HG03039 (cell line): ENCODE data around the gene PIBF1.
"Not testable (repeated sequence)": the region's sequence is repeated elsewhere in the genome, so short reads cannot be mapped to it uniquely, and the experiment has no call there.

Source experiments
- ATAC-seq: cut with Tn5 transposase; IDR thresholded peaks from one replicate; pipeline ENCODE4 v1.9.1; 2021; ENCODE audit warnings: mild to moderate bottlenecking, moderate library complexity; ENCODE audit not compliant: unreplicated experiment

Gene PIBF1

DNA sequence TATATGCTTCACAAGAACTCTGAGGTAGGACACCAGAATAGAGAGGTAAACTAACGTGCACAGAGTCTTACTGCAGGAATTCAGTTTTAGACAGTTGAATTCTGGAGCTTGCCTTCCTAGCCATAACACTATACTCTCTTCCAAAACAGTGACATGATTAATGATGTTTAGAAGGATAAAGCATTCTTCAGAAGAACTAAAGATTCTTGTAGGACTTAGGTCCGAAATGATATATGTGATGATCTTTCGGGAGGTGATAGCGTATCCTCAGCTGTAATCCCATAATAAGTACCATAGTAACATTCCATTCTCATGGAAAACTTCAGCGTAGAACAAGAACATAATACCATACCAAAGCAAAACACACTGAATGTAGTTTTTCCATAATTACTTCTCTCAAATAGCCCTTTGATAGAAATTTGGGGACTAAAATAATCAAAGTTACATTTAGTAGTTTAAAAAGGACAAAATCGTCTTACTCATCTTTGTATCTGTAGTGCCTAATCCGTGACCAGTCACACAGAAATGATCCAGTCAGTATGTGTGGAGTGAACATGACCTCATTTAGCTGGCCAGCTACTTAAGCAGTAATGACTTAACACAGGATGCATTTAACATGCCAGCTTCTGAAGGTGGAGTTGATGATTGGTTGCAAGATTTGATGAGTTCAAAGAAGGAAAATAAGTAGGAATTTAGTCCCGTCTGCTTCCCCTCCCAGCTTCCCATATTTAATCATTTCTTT lies 38.4 kb downstream of the PIBF1 start:
- ATAC-seq: no peak

DNA sequence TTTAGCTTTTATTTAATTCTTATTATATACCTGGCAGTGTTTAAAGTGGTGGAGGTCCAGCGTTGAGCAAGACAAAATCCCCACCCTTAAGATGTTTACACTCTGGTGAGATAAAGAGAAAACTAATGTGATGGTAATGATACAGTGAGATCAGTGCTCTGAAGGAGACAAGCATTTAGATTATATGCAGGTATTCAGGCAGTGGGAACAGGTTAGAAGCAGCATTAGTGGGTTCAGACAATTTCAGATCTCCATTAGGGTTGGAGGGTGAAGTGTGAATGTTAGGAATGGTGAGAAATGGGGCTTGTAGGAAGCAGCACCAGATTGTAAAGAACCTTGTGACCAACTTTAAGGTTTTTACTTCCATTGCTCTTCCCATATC lies 39.0 kb downstream of the PIBF1 start:
- no peak for ATAC-seq

DNA sequence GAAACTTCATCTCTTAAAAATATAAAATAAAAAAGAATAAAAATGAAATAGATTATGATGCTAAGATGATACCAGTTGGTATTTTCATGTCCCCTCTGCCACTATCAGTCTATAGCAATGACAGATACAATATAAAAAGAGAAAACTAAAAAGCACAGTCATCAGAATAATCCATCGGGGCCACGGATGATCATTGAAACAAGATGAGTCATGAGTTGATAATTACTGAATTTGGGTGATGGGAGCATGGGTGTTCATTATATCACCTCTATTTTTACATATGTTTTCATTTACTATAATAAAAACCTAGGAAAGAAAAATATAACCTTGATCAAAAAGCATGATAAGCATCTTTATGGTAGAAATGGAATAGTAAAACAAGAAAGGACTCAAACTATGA lies 41.1 kb downstream of the PIBF1 start:
- no peak for ATAC-seq

DNA sequence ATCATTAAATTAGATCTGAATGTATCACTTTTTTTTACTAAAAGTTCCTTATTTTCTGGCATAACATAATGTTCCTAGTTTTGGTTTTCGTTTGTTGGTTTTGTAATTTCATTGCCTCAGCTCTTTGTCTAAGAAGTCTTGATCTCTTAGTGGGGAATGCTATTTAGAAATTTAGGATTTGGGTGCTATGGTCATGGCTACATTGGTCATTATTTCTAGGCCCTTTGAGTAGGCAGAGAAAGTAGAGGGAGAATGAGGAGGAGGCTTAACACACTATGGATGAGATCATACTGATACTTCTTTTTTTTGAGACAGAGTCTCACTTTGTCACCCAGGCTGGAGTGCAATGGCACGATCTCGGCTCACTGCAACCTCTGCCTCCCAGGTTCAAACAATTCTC lies 41.8 kb downstream of the PIBF1 start:
- no peak for ATAC-seq

DNA sequence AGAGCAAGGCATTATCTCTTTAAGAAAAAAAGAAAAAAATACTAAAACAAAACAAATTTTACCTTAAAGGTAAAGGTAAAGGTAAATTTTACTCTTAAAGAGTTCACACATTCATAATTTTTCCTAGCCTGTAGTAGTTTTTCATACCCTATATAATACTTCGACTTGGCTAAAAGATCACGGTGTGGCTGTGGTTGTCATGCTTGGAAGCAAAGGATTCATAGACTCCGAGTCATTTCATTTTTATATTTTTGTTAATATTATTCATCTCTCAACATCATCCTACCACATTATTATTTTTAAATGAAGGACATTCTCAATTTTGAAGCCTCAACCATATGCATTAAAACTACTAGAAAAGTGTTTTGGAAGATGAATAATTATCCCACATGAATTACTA lies 52.7 kb downstream of the PIBF1 start:
- no peak for ATAC-seq

DNA sequence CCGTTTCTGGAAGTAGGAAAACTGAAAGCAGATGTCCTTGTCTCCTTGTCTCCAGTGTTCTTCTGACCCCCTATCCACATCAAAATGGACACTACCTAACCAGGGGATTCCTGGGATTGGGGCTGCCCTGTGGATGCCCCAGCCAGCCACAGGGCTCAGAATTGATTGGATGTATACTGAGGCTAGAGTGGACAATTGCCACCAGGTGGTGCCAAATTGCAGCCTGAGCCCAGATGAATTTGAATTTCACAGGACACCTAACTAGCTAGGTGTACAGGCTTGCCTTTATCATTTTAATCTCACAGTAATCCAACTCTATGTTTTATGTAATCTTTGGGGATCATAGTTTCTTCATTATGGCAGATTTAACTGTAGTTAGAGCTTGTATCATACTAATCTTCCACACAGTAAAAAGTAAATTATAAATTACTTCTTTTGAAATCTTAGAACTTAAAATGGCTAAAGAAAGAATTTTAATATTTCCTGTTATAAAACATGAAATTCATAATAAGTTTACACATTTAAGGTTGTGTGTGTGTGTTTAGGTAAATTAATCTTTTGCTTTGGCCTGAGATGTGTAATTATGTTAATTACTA lies 58.0 kb downstream of the PIBF1 start:
- ATAC-seq: peak; percentile 89

DNA sequence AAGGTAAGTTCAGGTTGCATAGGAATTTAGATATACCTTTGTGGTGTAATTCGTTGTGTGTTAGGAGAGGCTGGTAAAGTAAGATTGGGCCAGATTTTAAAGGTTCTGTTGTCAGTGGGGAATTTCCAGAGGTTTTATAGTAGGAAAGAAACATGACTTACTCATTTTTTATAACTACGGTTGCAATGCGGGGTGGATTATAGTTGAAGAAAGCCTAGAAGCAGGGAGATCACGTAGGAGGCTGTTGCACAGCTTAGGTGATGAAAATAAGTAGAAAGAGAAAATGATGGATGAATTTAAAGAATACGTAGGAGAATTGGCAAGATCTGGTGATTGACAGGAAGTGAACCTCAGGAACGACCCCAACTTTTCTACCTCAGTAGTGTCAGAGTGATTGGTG lies 61.1 kb downstream of the PIBF1 start:
- no peak for ATAC-seq

DNA sequence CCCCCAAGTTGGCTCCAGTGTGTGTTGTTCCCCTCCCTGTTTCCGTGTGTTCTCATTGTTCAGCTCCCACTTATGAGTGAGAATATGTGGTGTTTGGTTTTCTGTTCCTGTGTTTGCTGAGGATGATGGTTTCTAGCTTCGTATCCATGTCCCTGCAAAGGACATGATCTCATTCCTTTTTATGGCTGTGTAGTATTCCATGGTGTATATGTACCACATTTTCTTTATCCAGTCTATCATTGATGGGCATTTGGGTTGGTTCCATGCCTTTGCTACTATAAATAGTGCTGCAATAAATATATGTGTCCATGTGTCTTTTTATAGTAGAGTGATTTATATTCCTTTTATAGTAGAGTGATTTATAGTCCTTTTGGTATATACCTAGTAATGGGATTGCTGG lies 63.2 kb downstream of the PIBF1 start:
- ATAC-seq: not testable (repeated sequence)

DNA sequence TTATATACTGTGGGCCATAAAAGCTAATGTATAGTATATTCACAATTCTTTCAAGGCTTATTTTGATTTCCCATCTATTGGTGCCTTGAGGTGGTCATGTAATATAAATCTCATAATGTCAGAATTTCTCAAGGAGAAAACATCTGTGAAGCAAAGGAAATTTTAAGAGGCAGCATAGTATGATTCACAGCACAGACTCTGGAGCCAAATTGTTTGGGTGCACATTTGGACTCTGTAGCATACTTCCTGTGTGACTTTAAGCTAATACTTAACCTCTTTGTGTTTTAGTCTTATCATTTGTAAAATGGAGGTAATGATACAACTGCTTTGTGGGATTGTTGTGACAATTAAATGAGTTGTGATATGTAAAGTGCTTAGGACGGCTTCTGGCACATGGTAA lies 67.6 kb downstream of the PIBF1 start:
- ATAC-seq: no peak

DNA sequence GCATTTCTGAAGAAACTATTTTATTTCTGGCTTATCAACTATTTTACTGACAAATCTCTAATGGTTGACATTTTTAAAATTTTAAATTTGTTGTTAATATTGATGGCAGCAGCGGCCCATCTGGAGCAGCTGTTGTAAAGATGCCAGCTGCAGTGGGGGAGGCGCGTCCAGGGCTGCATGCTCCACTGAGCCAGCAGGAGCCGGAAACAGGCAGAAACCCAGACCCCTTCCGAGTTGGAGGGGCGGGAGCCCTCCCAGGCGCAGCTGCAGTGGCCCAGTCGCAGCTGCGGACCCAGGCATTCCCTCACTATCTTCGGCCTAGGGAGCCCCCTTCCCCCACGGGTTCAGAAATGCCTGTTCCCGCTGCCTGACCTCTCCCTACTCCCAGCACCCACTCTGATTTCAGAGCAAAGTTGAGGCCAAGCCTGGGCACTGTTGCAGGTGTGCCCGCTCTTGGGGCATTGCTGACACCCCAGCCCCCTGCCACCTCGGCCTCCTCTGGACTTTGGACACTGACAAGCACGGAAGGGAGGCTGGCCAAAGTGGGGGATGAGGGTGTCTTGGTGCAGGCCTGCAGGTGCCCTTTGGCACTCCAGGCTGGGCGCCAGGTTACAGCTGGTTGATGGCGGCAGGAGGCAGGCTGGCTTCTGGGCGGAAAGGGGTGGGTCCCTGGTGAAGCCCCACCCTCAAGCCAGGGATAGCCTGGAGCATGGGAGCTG lies 69.2 kb downstream of the PIBF1 start:
- no peak for ATAC-seq

DNA sequence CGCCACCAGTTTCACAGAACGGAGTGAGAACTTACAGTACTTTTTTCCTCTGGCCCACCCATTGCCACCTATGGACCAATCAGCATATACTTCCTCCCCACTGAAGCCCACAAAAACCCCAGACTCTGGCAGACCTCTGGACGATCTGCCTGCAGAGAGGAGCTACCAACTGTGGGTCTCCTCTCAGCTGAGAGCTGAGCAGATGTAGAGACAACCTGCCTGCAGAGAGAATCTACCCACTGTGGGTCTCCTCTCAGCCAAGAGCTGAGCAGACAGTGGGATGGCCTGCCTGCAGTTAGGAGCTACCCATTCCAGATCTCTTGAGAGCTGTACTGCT lies 69.7 kb downstream of the PIBF1 start:
- ATAC-seq: no peak

DNA sequence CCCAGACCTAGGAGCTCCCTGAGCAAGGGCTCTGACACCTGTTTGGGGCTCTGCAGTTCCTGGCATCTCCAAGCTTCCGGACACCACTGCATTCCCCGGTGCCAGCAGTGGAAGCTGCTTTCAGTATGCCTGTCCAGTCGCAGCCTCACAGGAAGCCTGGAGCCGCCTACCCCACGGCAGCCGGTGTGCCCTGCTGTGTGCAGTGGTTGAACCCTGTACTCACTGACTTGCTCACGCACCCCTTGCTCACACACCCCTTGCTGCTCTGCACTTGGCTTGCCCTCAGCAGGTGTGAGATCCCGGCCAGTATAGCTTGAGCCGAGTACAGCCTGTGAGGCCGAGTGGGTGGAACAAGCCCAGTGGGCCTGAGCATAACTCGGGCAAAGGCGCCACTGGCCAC lies 70.3 kb downstream of the PIBF1 start:
- ATAC-seq: no peak

DNA sequence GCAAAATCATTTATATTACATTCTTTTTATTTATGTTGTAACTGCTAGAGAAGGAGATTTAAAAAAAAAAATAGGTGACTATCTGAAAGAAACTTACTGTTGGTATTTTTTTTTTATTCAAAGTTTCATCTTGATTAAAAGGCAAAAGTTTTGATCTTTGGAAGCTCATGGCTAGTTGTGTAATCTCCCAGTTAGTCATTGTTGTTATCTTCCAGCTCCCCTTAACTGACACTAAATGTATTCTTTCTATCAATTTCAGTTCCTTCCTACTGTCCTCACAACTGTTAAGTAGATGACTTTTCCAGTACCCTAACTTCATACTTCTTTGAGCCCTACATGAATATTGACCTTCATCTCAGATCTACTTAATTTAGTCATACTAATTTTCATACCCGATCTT lies 71.1 kb downstream of the PIBF1 start:
- no peak for ATAC-seq

DNA sequence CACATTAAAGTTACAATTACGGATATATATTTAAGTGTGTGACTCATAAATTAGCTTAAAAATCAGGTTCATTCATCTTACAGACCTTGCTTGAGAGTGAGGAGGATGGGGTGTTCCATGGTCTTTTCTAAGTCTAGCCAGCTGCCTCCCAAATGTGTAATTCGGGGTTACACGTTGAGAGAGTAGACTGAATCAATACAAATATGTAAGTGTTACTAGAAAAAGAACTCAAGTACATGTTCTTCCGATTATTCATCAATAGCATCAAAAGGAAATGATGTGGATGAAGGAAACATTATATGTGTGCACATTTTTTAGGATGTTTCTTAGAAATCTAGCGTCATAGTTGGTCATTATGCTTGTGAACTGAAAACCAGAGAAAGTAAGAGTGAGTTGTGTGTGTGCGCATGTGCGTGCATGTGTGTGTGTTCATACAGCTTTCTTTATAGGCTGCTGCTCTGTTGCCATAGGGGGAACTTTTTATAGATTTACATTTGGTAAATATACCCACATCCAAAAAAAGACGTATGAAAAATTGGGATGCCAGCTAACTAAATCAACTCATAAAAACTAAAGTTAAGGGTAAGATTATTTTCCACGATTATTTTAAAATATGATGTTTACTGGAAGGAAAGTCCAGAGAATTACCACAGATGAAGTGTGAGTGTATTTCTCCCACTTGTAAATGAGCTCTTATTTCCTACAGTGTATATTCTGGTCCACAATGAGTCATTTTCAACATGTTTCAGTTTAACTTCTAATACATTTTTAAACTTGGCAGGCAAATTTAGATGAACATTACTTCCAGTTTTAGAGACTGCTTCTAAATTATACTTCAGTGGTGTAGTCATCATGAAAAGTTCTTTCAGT lies 82.4 kb downstream of the PIBF1 start:
- ATAC-seq: peak; percentile 88

DNA sequence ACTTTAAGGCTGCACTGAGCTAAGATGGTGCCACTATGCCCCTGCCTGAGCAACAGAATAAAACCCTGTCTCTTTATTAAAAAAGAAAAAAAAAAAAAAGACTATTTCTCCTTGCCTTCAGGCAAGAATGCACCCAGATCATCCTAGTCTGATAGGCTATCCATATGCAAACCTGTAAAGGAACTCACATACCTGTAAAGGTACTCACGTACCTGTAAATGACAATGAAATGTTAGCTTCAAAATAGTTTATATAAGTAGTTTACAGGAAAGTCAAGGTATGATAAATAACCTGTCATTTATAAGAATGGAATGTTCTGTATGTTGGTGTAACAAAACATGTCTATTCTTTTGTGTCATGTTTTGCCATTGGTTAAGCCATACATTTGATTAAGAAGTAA lies 86.3 kb downstream of the PIBF1 start:
- ATAC-seq: no peak

DNA sequence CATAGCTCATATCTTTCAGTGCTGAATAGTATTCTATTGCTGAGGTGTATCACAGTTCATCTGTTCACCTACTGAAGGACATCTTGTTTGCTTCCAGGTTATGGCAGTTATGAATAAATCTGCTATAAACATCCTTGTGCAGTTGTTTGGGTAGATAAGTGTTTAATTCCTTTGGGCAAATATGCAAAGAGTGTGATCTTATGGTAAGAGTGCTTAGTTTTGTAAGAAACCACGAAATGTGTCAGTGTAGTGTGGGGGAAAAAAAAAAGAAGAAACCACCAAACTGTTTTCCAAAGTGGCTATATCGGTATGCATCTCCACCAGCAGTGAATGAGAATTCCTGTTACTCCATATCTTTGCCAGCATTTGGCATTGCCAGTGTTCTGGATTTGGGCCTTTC lies 93.3 kb downstream of the PIBF1 start:
- ATAC-seq: no peak

DNA sequence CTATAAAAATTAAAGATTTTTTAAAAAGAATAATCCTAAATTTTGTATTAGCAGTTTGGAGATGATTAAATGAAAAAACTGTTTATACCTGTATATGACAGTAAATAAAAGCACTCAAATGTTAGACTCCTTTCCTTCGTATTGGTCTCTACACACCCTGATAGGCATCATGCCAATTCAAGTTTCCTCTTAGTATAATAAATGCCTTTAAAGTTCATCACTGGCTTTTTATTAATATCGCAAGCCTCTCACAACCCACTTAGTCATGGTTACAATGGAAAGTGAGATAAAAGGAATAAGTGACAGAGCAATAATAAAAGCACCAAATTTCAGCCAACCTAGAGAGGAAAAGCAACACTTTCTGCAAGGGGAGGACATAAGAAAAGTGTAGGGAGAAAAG lies 102.2 kb downstream of the PIBF1 start:
- no peak for ATAC-seq

DNA sequence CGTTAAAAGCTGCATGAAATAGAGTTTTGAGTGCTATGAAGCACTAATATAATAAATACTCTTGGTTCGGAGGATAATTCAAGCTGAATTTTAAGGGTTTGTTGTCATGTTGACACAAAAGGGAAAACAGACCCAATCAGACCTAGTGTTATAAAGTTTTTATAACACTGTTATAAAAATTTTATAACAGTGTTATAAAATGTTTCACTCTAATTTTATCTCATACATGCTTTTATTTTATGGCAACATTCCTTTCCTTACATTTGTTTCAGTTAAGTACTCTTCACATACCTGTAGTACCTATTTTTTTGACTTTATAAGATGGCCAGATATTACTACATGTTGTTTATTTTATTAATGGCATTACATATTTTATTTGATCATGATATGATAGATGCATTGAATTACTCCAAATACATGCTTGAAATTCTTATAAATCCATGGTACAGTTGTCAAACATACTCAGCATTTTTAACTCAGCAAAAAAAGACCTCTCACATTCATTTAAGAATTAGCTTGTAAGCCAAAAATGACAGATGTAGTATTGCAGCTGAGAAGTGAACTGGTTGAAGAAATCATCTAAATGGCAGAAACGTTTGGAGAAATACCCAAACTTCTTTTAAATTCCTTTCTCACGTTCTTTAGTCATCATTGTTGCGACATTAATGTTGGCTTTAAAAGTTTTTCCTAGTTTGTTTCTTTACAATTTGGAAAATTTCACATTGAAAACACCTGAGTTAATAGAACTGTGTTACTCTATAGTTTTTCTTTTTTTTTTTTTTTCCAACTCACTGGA lies 104.5 kb downstream of the PIBF1 start:
- ATAC-seq: no peak

DNA sequence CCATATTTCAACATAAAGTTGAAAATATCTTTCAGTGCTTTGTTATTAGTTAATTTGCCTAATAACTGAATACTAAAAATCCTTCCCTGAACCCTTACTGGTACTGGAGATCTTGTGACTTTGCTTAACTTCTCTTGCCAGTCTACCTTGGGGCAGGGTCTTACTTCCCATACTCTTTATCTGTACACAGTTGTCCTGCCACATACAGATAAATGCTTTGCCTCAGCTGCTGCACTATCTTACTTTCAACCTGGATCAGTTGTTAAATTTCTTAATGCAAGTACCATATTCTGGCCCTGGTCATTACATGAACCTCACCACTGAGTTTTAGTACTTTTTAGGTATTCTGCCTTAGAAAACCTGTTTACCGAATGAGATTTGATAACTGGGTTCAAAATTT lies 107.6 kb downstream of the PIBF1 start:
- no peak for ATAC-seq

DNA sequence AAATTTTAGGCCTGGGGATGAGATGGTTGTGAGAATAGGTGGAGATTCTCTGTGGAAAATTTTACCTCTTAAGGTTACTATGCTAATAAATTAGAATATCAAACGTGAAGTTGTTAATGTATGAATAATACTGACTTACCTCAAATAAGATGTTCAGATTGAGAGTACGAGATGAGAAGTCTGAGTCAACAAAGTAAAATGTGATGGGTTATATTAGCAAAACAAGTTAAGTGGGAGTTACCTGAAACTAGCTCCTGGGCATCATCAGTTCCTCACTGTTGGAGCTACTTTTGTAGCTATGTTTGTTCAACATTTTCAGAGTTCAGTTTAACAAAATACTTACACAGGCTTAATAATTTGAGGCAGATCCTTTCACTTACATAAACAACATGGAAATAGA lies 108.6 kb downstream of the PIBF1 start:
- ATAC-seq: no peak

DNA sequence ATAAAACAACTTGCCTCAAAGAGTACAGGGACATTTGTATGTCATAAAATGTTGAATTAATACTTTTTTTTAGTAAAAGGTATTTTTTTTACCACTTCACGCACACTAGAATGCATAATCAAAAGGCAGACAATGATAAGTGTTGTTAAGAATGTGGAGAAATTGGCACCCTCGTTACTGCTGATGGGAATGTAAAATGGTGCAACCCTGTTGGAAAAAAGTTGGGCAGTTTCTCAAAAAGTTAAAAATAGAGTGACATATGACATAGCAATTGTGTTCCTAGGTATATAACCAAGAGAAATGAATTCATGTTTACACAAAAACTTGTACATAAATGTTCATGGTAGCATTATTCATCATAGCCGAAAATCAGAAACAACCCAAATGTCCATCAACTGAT lies 109.5 kb downstream of the PIBF1 start:
- ATAC-seq: no peak
